ENCODE results near the gene KDM2A.

Gene KDM2A

GRCh38 chr11:67285541-67286498, 166.8 kb downstream of the KDM2A start:
- DNase-seq (ENCODE audit: low read depth): no peak

GRCh38 chr11:67286621-67287333, 167.7 kb downstream of the KDM2A start:
- no peak for DNase-seq (ENCODE audit: low read depth)

DNA sequence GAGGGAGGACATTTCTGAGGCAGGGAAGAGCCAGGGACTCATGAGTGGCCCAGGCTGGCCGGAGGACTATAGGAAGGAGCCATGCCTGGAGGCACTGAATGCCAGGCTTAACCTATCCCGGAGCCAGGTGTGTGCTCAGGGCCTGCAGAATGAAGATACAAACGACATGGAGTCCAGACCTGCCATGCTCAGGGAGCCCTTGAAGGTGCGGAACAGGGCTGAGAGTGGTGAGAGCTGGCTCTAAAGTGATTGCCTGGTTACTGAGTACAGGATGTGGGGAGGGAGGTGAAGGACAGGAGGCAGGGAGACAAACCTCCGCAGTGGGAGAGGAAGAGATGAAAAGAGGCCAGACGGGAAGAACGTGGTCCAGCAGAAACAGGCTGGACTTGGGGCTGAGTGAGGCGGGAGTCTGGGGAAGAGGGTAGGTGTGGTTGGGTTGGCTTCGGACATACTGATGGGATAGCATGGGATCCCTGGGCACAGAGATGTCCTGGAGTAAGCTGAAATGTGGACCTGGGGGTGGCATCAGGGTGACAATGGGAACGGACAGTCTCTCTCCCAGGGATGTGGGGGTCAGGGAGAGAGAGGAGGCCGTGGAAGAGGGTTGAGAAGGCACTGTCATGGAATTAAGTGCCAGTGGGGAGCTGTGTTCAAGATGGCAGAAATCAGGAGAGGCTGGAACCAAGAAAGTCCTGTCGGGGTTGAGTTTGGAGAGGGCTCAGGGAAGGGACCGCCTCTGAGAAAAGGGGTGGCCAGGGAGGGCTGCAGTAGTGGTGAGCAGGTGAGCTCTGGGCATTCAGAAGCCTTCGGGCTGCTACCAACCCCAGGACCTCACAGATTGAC, 168.5 kb downstream of the KDM2A start:
- no peak for DNase-seq (ENCODE audit: low read depth)

DNA sequence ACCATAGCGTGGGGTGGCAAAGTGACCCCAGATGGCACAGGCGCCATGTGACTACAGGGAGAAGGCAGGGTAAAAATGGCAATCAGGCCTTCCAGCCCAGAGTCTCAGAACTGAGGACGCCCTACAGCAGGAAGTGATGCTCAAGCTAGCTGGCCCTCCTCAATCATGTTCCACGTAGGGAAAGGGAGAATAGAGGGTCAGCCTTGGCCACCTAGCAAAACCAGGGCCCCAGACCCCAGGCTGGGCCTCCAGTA, 169.1 kb downstream of the KDM2A start:
- DNase-seq (ENCODE audit: low read depth): no peak

GRCh38 chr11:67288452-67289225, 169.6 kb downstream of the KDM2A start:
- DNase-seq (ENCODE audit: low read depth): peak; percentile 45

- no peak for DNase-seq (ENCODE audit: low read depth)
Measured at GRCh38 chr11:67289226-67289650, 170.2 kb downstream of the KDM2A start, which contains the start of gene ANKRD13D. Gene ANKRD13D, plus strand, starts transcription at chr11:67289303. Its CDS starts 158 bp downstream, at chr11:67289461.

- no peak for DNase-seq (ENCODE audit: low read depth)
Measured at GRCh38 chr11:67289651-67290479, 170.8 kb downstream of the KDM2A start.

DNA sequence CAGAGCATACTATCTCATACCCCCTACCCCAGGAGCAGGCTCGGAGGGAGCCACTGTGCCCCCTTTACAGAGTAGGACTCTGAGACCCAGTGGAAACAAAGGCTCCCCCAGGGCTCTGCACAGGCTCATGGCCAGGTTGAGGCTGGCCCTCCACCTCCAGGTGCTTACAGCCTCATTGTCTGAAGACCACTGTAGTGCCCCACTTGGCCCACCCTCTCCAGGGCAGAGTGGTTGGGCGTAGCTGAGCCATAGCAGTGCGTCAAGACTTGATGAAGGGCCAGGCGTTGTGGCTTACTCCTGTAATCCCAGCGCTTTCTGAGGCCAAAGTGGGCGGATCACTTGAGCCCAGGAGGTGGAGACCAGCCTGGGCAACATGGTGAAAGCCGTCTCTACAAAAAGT, 171.7 kb downstream of the KDM2A start:
- peak; percentile 45 for DNase-seq (ENCODE audit: low read depth)

GRCh38 chr11:67291481-67292381, 172.7 kb downstream of the KDM2A start:
- no peak for DNase-seq (ENCODE audit: low read depth)

DNA sequence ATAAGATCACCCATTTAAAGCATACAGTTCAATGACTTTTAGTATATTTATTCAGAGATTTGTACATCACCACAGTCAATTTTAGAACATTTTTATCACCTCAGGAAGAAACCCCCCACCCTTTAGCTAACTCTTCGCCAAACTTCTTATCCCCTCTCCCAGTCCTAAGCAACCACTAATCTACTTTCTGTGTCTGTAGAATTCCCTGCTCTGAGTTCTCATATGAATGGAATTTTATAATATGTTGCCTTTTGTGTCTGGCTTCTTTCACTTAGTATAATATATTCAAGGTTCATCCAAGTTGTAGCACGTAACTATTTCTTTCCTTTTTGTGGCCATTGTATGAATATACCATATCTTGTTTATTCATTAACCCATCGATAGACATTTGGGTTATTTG, 173.6 kb downstream of the KDM2A start:
- DNase-seq (ENCODE audit: low read depth): no peak

DNA sequence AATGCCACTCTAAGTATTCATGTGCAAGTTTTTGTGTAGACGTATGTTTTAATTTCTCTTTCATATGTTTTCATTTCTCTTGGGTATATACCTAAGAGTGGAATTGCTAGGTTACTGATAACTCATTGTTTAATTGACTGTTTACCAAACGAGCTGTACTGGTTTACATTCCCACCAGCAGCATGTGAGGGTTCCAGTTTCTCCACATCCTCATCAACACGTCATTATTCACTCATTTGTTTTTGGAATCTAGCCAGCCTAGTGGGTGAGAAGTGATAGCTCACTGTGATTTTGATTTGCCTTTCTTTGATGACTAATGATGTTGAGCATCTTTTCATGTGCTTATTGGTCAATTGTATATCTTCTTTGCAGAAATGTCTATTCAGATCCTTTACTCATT, 174.0 kb downstream of the KDM2A start:
- peak; percentile 26 for DNase-seq (ENCODE audit: low read depth)

DNA sequence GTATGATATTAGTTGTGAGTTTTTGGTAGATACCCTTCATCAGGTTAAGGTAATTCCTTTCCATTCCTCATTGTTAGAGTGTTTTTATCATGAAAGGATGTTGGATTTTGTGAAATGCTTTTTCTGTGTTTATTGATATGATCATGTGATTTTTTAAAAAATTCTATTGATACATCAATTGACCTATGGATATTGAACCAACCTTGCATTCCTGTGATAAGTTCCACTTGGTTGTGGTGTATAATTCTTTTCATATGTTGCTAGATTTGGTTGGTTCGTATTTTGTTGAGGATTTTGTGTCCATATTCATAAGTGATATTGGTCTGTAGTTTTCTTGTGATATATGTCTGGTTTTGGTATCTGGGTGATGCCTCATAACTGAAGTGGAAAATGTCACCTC, 176.8 kb downstream of the KDM2A start:
- DNase-seq (ENCODE audit: low read depth): no peak

- DNase-seq (ENCODE audit: low read depth): no peak
Measured at GRCh38 chr11:67298786-67299185, 179.7 kb downstream of the KDM2A start.

DNA sequence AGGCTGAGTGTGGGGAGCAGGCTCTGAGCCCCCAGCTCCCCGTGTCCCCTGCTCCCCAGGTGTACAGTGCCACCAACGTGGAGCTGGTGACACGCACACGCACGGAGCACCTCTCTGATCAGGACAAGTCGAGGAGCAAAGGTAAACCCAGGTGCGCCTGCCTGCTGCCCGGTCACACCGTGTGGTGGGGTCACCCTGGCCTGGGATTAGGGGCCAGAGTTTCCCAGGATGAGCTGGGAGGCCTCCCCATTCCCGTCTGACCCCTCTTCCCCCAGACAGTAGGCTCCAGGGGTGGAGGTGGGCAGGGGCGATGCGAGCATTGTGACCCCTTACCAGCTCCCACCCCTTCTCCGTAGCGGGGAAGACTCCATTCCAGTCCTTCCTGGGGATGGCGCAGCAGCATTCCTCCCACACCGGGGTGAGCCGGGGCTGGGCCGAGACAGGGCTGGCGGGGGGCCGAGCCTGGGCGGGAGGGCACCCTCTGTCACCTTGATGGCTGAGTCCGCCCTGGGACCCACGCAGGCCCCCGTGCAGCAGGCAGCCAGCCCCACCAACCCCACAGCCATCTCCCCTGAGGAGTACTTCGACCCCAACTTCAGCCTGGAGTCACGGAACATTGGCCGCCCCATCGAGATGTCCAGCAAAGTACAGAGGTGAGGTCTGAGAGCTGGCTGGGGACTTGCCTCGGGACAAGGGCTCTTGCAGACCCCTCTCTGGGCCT, 180.6 kb downstream of the KDM2A start:
- DNase-seq (ENCODE audit: low read depth): no peak

DNA sequence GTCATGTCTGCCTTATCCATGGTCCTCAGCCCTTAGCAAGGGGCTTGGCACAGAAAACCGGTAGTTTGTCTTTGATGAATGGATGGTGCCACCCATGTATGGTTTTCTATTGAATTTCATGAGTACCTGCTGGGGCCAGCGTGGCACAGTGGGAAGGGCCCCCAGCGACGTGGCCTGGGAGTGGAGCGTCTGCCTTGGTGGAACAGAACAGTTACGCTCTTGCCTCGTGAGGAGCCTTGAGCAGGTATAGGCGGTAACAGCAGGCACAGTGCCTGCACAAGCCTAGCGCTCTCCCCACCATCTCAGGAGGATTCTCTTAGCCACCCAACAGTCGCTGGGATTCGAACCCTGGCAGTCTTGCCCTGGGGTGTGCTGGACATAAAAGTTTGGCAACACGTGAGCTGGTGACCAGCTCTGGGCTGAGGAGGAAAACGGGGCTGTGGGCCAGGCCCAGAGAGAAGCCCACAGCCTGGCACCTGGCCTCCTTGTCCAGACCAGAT, 181.2 kb downstream of the KDM2A start:
- no peak for DNase-seq (ENCODE audit: low read depth)

- DNase-seq (ENCODE audit: low read depth): no peak
Measured at GRCh38 chr11:67300756-67301312, 181.8 kb downstream of the KDM2A start.

- no peak for DNase-seq (ENCODE audit: low read depth)
Measured at GRCh38 chr11:67301313-67301921, 182.4 kb downstream of the KDM2A start.

DNA sequence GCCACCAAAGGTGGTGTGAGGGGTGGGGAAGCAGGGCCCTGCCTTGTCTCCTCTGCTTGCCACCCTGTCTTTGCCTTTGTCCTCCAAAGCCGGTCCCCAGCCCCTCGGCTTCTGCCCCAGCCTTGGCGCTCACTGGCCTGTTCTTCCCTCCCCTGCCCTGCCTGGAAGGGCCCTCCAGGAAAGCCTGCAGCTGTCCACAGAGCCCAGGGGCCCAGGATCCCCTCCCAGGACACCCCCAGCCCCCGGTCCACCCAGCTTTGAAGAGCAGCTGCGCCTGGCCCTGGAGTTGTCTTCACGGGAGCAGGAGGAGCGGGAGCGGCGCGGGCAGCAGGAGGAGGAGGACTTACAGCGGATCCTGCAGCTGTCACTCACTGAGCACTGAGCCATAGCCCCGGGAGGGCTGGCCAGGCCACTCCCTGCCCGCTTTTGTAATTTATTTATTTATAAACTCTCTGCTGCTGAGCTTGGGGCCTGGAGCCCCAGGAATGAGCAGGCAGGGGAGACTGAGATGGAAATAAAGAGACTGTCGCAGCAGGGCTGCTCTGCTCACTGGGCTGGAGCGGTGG, 183.0 kb downstream of the KDM2A start:
- DNase-seq (ENCODE audit: low read depth): no peak
